GM18511 (cell line): ENCODE results near the gene TMEM176B.

ENCODE experiments used
- ATAC-seq: cut with Tn5 transposase; IDR thresholded peaks from one replicate; pipeline ENCODE4 v1.9.1; 2021; ENCODE audit warnings: mild to moderate bottlenecking, moderate library complexity; ENCODE audit not compliant: unreplicated experiment

The TMEM176B gene

GRCh38 chr7:150754951-150755350 is 45.2 kb downstream of the TMEM176B start:
- ATAC-seq: no peak

GRCh38 chr7:150753826-150754603 is 46.1 kb downstream of the TMEM176B start:
- ATAC-seq: no peak

GRCh38 chr7:150753239-150753638 is 46.9 kb downstream of the TMEM176B start:
- ATAC-seq: no peak

- no peak for ATAC-seq
Measured at GRCh38 chr7:150751702-150752101, 48.5 kb downstream of the TMEM176B start.

GRCh38 chr7:150748376-150748775 is 51.8 kb downstream of the TMEM176B start:
- ATAC-seq: no peak

GRCh38 chr7:150746921-150747320 is 53.2 kb downstream of the TMEM176B start:
- ATAC-seq: no peak

GRCh38 chr7:150745876-150746275 is 54.3 kb downstream of the TMEM176B start:
- no peak for ATAC-seq

GRCh38 chr7:150745086-150745485 is 55.1 kb downstream of the TMEM176B start:
- ATAC-seq: no peak

- no peak for ATAC-seq
Measured at GRCh38 chr7:150744041-150744656, 56.0 kb downstream of the TMEM176B start.

GRCh38 chr7:150742286-150742968 is 57.7 kb downstream of the TMEM176B start:
- no peak for ATAC-seq
